HG03175 (cell line): ENCODE measurements around the gene PEX11A.
"Not testable (repeated sequence)": the region's sequence is repeated elsewhere in the genome, so short reads cannot be mapped to it uniquely, and the experiment has no call there.

ENCODE experiments used
- ATAC-seq: cut with Tn5 transposase; IDR thresholded peaks from one replicate; pipeline ENCODE4 v1.9.1; 2021; ENCODE audit warnings: mild to moderate bottlenecking, moderate library complexity; ENCODE audit not compliant: unreplicated experiment

PEX11A gene

GRCh38 chr15:89690276-89691218 lies at the start of gene PEX11A, which contains the start of gene WDR93:
TSS of gene PEX11A (minus strand) at chr15:89690754. CDS start at chr15:89690632, 122 bp downstream.
TSS of gene WDR93 (plus strand) at chr15:89690811. CDS start at chr15:89701747, 10,936 bp downstream.
- peak; percentile 96 for ATAC-seq

GRCh38 chr15:89740137-89740536 lies 49.6 kb upstream of the PEX11A start:
- peak; percentile 72 for ATAC-seq

GRCh38 chr15:89735773-89736172 lies 45.2 kb upstream of the PEX11A start:
- ATAC-seq: no peak

- no peak for ATAC-seq
Observed at GRCh38 chr15:89732451-89733172, 42.1 kb upstream of the PEX11A start.

- no peak for ATAC-seq
Observed at GRCh38 chr15:89731275-89731674, 40.7 kb upstream of the PEX11A start.

GRCh38 chr15:89728254-89728653 lies 37.7 kb upstream of the PEX11A start:
- no peak for ATAC-seq

- no peak for ATAC-seq
Observed at GRCh38 chr15:89725064-89725463, 34.5 kb upstream of the PEX11A start.

- ATAC-seq: no peak
Observed at GRCh38 chr15:89724621-89725020, 34.1 kb upstream of the PEX11A start.

GRCh38 chr15:89723031-89723430 lies 32.5 kb upstream of the PEX11A start:
- ATAC-seq: no peak

- ATAC-seq: no peak
Observed at GRCh38 chr15:89714775-89715174, 24.2 kb upstream of the PEX11A start.

- ATAC-seq: no peak
Observed at GRCh38 chr15:89707577-89707976, 17.0 kb upstream of the PEX11A start.

- ATAC-seq: no peak
Observed at GRCh38 chr15:89704411-89704810, 13.9 kb upstream of the PEX11A start.

- ATAC-seq: no peak
Observed at GRCh38 chr15:89695198-89695597, 4.6 kb upstream of the PEX11A start.

- no peak for ATAC-seq
Observed at GRCh38 chr15:89693696-89694095, 3.1 kb upstream of the PEX11A start.

- no peak for ATAC-seq
Observed at GRCh38 chr15:89693091-89693490, 2.5 kb upstream of the PEX11A start.

- ATAC-seq: not testable (repeated sequence)
Observed at GRCh38 chr15:89689930-89690275, 651 bp downstream of the PEX11A start.

- no peak for ATAC-seq
Observed at GRCh38 chr15:89686522-89686921, 4.0 kb downstream of the PEX11A start.

- no peak for ATAC-seq
Observed at GRCh38 chr15:89685995-89686394, 4.6 kb downstream of the PEX11A start.

GRCh38 chr15:89681146-89681545 lies 9.4 kb downstream of the PEX11A start:
- no peak for ATAC-seq

- ATAC-seq: no peak
Observed at GRCh38 chr15:89680282-89680873, 10.2 kb downstream of the PEX11A start.

GRCh38 chr15:89679212-89679611 lies 11.3 kb downstream of the PEX11A start, which contains the start of gene PLIN1:
TSS of gene PLIN1 (minus strand) at chr15:89679367. CDS start at chr15:89677489, 1,878 bp downstream.
- ATAC-seq: no peak
